Mucosa of stomach (tissue), 1 donor: ENCODE measurements around the gene PSRC1.

Experiments used
- H3K27me3 ChIP-seq: one replicate; pipeline ENCODE4 v1.7.0; 2013; ENCODE audit warnings: mild to moderate bottlenecking, low read length; ENCODE audit not compliant: control insufficient read depth, insufficient read depth
- H3K36me3 ChIP-seq: one replicate; pipeline ENCODE4 v1.7.0; 2013; ENCODE audit warnings: low read length; ENCODE audit not compliant: control insufficient read depth, insufficient read depth
- H3K4me1 ChIP-seq: one replicate; pipeline ENCODE4 v1.7.0; 2013; ENCODE audit warnings: mild to moderate bottlenecking, low read length; ENCODE audit not compliant: control insufficient read depth, insufficient read depth
- H3K4me3 ChIP-seq: one replicate; pipeline ENCODE4 v1.7.0; 2013; ENCODE audit warnings: low read length
- H3K9ac ChIP-seq: one replicate; pipeline ENCODE4 v1.7.0; 2013; ENCODE audit warnings: mild to moderate bottlenecking, low read length, moderate library complexity
- H3K9me3 ChIP-seq: one replicate; pipeline ENCODE4 v1.7.0; 2013; ENCODE audit warnings: mild to moderate bottlenecking, low read length, moderate library complexity; ENCODE audit not compliant: control insufficient read depth
- donor health status: Pancreatic carcinoma.

Gene PSRC1

DNA sequence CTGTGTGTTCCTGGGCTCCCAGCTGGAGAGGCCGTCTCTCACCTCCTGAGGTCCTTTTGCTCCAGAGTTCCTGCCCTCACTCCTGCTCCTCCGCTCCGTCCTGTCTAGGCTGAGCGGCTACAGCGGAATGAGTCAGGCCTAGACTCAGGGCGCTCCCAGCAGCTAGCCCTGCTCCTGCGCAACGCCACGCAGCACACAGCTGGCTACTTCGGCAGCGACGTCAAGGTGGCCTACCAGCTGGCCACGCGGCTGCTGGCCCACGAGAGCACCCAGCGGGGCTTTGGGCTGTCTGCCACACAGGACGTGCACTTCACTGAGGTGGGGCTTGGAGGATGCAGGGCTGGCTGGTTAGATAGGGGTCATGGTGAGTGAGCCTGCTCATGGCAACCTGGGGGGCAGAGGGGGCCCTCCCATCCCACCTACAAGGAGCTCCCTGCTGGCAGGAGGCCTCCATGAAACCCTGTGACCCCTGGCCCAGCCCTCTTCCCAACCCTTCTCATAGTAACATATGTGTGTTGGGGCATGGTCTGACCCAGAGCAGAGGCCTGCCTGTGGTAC, 15.1 kb downstream of the PSRC1 start:
- Histone ChIP-seq H3K4me3 (no peak overlapping the region), H3K36me3 (no peaks in the 10 kb centered on the region), H3K9ac (no peak overlapping the region), H3K9me3 (no peaks in the 10 kb centered on the region), H3K4me1 (peaks cover 6% of the 10 kb centered on the region), H3K27me3 (no peaks in the 10 kb centered on the region)

DNA sequence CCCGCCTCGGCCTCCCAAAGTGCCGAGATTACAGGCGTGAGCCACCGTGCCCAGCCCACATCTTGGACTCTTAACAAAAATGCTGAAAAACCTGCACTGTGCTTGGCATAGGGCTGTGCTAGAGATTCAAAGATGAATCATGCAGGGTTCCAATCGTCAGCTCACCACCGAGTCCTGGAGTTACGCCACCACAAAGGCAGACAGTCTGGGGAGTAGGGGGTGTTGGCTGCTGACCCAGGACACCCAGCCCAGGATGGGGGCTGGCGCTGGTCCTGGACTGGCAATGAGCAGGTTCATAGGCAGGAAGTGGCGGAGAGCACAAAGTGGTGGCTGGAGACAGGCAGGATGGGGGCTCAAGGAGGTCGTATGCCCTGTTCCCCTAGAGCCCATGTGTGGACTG, 16.0 kb downstream of the PSRC1 start:
- Histone ChIP-seq H3K36me3 (no peaks in the 10 kb centered on the region), H3K9me3 (no peaks in the 10 kb centered on the region), H3K4me3 (no peak overlapping the region), H3K9ac (no peak overlapping the region), H3K27me3 (no peaks in the 10 kb centered on the region), H3K4me1 (peaks cover 6% of the 10 kb centered on the region)

DNA sequence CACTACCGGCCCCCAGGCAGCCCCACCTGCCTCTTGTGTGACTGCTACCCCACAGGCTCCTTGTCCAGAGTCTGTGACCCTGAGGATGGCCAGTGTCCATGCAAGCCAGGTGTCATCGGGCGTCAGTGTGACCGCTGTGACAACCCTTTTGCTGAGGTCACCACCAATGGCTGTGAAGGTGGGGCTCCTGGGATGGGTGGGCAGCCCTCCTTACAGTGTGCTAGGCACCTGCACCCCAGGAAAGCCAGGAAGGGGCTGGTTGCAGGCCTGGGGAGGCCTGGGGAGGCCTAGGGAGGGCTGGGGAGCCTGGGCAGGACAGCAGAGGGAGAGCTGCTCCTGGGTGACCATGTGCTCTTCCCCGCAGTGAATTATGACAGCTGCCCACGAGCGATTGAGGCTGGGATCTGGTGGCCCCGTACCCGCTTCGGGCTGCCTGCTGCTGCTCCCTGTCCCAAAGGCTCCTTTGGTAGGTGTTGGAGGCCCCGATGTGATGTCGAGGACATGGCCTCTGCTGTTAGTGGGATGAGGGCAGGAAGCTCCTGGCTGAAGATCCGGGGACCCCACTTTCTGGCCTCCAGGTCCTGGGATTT, 17.1 kb downstream of the PSRC1 start:
- Histone ChIP-seq H3K9ac (no peak overlapping the region), H3K9me3 (no peaks in the 10 kb centered on the region), H3K4me1 (peaks cover 6% of the 10 kb centered on the region), H3K27me3 (no peaks in the 10 kb centered on the region), H3K4me3 (no peak overlapping the region), H3K36me3 (no peaks in the 10 kb centered on the region)

DNA sequence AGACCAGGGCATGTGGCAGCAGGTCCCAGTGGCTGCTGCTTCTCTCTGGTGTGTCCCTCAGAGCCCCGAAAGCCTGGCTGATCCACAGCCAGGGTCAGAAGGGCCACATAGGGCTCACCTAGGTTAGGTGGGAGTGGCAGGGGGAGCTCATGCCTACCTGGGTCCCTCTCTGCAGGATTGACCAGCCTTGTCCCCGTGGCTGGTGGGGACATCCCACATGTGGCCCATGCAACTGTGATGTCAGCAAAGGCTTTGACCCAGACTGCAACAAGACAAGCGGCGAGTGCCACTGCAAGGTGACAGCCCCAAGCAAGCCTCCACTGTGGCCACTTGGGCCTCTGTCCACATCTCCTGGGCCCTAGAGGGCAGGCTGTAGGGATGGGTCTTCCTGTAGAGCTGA, 17.9 kb downstream of the PSRC1 start:
- Histone ChIP-seq H3K9ac (no peak overlapping the region), H3K27me3 (no peaks in the 10 kb centered on the region), H3K4me1 (peaks cover 6% of the 10 kb centered on the region), H3K36me3 (no peaks in the 10 kb centered on the region), H3K4me3 (no peak overlapping the region), H3K9me3 (no peaks in the 10 kb centered on the region)

DNA sequence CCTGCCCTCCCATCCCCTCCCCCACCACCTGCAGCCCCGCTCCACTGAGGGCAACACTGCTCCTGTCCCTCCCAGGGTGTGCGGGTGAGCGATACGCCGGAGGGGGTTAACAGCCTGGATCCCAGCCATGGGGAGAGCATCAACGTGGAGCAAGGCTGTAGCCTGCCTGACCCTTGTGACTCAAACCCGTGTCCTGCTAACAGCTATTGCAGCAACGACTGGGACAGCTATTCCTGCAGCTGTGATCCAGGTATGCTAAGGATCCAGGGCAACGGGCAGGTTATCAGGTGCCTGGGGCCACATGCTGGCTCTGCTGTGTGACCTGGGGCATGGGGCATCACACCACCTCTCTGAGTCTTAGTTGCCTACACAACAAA, 18.6 kb downstream of the PSRC1 start:
- no peak overlapping the region for H3K9ac ChIP-seq
- H3K9me3 ChIP-seq: no peaks in the 10 kb centered on the region
- peaks cover 6% of the 10 kb centered on the region for H3K4me1 ChIP-seq
- no peaks in the 10 kb centered on the region for H3K27me3 ChIP-seq
- no peaks in the 10 kb centered on the region for H3K36me3 ChIP-seq
- no peak overlapping the region for H3K4me3 ChIP-seq

DNA sequence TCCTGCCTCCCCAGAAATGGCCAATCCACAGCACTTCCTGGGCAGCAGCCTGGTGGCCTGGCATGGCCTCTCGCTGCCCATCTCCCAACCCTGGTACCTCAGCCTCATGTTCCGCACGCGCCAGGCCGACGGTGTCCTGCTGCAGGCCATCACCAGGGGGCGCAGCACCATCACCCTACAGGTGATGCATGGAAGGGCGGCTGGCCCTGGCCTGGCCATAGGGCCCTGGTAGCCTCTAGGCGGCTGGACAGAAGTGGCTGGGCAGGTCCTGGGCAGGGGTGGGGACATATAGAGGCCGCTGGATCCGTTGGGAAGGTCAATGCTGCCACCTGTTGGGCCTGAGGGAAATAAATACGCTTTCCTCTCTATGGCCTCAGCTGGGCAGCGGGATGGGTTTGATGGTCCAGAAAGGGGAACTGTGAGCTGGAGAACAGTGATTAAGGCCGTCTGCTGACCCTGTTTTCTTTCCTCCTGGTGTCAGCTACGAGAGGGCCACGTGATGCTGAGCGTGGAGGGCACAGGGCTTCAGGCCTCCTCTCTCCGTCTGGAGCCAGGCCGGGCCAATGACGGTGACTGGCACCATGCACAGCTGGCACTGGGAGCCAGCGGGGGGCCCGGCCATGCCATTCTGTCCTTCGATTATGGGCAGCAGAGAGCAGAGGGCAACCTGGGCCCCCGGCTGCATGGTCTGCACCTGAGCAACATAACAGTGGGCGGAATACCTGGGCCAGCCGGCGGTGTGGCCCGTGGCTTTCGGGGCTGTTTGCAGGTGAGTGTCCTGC, 19.2 kb downstream of the PSRC1 start:
- no peak overlapping the region for H3K9ac ChIP-seq
- H3K4me1 ChIP-seq: peaks cover 6% of the 10 kb centered on the region
- H3K36me3 ChIP-seq: no peaks in the 10 kb centered on the region
- H3K4me3 ChIP-seq: no peak overlapping the region
- H3K9me3 ChIP-seq: no peaks in the 10 kb centered on the region
- no peaks in the 10 kb centered on the region for H3K27me3 ChIP-seq

DNA sequence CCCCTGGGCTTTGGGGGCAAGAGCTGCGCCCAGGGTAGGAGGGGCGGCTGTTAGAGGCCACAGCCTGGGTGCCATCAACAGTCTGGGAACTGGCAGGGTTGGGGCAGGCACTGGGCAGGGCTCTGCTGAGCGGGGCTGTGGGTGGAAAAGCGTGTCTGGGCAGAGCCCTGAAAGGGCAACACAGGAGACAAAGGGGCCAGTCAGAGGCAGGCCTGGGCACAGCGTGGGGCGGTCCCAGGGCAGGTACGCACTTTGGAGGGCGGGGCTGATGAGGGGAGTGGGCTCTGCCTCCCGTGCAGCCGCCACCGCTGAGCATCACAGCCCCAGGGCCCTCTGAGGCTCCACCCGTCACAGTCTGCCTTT, 19.7 kb downstream of the PSRC1 start:
- H3K27me3 ChIP-seq: no peaks in the 10 kb centered on the region
- no peaks in the 10 kb centered on the region for H3K9me3 ChIP-seq
- no peak overlapping the region for H3K9ac ChIP-seq
- no peaks in the 10 kb centered on the region for H3K36me3 ChIP-seq
- peaks cover 6% of the 10 kb centered on the region for H3K4me1 ChIP-seq
- H3K4me3 ChIP-seq: no peak overlapping the region

DNA sequence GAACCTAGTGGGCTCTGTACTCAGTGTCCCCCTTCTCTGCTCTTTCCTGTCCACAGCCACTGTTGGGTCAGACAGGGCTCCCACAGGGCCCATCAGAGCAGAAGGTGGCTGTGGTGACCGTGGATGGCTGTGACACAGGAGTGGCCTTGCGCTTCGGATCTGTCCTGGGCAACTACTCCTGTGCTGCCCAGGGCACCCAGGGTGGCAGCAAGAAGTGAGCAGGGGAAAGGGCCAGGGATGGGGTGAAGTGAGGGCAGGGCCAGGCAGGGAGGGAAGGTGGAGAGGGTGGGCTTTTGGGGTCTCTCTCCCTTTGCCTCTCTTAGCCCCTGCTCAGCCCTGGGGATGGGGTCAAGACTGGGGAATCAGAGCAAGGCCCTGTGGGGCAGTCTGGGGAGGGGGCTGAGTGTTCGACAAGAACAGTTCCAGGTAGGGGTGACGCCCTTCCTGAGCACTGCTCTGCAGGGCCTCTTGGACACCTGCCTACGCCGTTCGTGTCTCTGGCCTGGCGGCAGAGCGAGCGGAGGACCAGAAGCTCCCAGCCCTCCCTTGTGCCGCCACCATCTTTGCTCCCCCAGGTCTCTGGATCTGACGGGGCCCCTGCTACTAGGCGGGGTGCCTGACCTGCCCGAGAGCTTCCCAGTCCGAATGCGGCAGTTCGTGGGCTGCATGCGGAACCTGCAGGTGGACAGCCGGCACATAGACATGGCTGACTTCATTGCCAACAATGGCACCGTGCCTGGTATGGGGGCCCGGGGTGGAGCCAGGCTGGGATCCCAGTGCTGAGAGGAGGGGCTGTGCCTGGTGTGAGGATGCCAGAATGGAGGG, 20.5 kb downstream of the PSRC1 start:
- Histone ChIP-seq H3K4me1 (peaks cover 6% of the 10 kb centered on the region), H3K36me3 (no peaks in the 10 kb centered on the region), H3K9me3 (no peaks in the 10 kb centered on the region), H3K27me3 (no peaks in the 10 kb centered on the region), H3K9ac (no peak overlapping the region), H3K4me3 (no peak overlapping the region)

DNA sequence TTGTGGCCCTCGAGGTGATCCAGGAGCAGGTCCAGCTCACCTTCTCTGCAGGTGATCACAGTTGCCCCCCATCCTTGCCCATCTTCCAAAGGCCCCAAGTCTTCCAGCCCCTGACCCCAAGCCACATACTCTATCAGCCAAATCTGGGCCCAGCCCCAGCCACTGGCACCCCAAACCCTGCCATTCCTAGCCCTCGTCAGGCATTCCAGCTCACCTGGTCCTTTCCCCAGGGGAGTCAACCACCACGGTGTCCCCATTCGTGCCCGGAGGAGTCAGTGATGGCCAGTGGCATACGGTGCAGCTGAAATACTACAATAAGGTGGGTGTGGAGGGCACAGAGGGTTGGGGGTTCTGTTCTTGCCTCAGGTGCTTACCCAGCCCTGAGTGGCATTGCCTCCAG, 21.4 kb downstream of the PSRC1 start:
- H3K4me3 ChIP-seq: no peak overlapping the region
- peaks cover 6% of the 10 kb centered on the region for H3K4me1 ChIP-seq
- H3K27me3 ChIP-seq: no peaks in the 10 kb centered on the region
- H3K9me3 ChIP-seq: no peaks in the 10 kb centered on the region
- no peaks in the 10 kb centered on the region for H3K36me3 ChIP-seq
- no peak overlapping the region for H3K9ac ChIP-seq

DNA sequence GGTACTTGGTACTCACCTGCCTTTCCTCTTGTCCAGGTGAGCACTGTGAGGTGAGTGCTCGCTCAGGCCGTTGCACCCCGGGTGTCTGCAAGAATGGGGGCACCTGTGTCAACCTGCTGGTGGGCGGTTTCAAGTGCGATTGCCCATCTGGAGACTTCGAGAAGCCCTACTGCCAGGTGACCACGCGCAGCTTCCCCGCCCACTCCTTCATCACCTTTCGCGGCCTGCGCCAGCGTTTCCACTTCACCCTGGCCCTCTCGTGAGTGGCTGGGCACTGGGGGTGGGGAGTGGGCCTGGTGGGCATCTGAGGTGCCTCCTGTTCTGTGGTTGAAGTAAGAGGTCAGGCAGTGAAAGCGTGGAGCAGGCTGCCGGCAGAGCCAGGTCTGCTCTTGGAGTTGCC, 21.9 kb downstream of the PSRC1 start:
- no peak overlapping the region for H3K9ac ChIP-seq
- peaks cover 6% of the 10 kb centered on the region for H3K4me1 ChIP-seq
- H3K36me3 ChIP-seq: no peaks in the 10 kb centered on the region

DNA sequence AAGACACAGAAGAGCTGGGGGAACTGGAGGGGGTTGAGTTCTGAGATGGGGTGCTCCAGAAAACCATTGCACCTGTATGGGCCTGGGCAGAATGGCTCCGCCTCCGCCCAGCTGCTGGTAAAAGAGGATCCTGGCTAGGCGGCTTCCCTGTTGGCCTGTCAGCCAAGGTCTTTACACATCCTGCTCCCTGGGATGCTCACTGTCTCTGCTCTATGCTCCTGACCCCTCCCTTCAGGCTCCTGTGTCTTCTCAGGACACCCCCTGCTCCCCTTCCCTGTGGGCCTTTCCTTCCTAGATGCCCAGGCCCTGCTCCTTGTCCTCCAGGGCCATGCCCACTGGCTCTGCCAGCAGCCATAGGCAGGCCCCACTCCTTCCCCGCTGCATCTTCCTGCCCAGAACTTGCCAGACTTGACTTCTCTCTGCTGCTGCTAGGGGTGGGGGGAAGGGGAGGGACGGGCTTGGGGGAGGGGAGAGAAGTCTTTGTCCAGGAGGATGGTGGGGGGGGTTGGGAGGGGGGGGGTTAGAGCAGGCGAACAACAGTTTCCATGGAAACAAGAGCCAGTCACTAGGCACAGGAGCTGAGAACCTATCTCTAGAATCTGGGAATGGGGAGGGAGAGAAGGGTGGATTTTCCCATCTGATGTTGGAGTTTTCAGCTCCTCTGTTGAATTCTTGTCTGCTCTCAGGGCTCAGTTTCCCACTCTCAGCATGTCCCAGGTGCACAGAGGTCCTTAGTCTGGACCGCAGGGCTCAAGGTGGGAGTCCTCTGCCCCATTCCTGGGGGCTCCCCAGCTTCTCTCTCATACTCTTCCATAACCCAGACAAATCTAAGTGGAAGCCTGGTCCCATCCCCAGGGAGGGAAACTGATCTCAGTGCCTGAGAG, 23.0 kb downstream of the PSRC1 start:
- Histone ChIP-seq H3K27me3 (no peaks in the 10 kb centered on the region), H3K9ac (no peak overlapping the region), H3K36me3 (no peaks in the 10 kb centered on the region), H3K4me3 (no peak overlapping the region), H3K4me1 (peaks cover 10% of the 10 kb centered on the region), H3K9me3 (no peaks in the 10 kb centered on the region)

More for the DNA sequence above, 21.9 kb downstream of the PSRC1 start:
- no peak overlapping the region for H3K4me3 ChIP-seq
- no peaks in the 10 kb centered on the region for H3K27me3 ChIP-seq
- no peaks in the 10 kb centered on the region for H3K9me3 ChIP-seq
